Upper lobe of left lung (tissue), 4 donors: Measurements from ENCODE around the gene ARL5C.

Experiments
- EP300 ChIP-seq, 4 donors: sonication (generic); formaldehyde crosslinking; IDR thresholded peaks; one replicate each; pipeline ENCODE4 v1.5.1; 2017; ENCODE audit warnings: antibody characterized with exemption in 4 of 4, control low read depth in 2 of 4
- POLR2A ChIP-seq, 4 donors: fragments of 450-650 bp; IDR thresholded peaks; one replicate each; pipeline ENCODE4 v1.5.1; 2016 to 2017; ENCODE audit warnings: antibody characterized with exemption in 4 of 4, mild to moderate bottlenecking in 2 of 4
- POLR2AphosphoS5 ChIP-seq, 2 donors: sonication (generic); formaldehyde crosslinking; IDR thresholded peaks; one replicate each; pipeline ENCODE4 v1.5.1; 2017; ENCODE audit warnings: antibody characterized with exemption in 2 of 2
- TF ChIP-seq, protein P1 (sequence below), 6 experiments: fragments of 450-650 bp in 4 of 6; fragments of 200-600 bp in 2 of 6; sonication (generic) in 2 of 6; IDR thresholded peaks; one replicate each; pipeline ENCODE4 v1.5.1; 2016 to 2019; ENCODE audit warnings: antibody characterized with exemption in 6 of 6

DNA sequence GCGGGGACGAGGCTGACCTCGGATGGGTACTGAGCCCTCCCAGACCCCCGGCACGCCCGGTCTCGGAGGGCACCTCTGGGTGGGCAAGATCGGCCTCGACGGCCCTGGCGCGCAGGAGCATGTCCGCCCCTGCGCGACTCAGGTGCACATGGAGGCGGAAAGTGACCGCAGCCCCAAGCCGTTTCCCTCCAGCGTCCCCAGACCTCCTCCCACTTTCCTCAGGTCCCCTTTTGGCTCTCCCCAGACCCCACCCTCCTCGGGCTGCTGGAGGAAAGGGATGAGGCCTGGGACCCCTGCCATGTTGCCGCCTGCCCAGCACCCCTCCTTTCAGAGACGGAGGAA is 44.1 kb upstream of the ARL5C start:
- TF ChIP-seq POLR2AphosphoS5 (IDR thresholded peaks at IDR 0.05): no peak
- TF ChIP-seq, protein P1, sequence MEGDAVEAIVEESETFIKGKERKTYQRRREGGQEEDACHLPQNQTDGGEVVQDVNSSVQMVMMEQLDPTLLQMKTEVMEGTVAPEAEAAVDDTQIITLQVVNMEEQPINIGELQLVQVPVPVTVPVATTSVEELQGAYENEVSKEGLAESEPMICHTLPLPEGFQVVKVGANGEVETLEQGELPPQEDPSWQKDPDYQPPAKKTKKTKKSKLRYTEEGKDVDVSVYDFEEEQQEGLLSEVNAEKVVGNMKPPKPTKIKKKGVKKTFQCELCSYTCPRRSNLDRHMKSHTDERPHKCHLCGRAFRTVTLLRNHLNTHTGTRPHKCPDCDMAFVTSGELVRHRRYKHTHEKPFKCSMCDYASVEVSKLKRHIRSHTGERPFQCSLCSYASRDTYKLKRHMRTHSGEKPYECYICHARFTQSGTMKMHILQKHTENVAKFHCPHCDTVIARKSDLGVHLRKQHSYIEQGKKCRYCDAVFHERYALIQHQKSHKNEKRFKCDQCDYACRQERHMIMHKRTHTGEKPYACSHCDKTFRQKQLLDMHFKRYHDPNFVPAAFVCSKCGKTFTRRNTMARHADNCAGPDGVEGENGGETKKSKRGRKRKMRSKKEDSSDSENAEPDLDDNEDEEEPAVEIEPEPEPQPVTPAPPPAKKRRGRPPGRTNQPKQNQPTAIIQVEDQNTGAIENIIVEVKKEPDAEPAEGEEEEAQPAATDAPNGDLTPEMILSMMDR (IDR thresholded peaks at IDR 0.05): no peak
- TF ChIP-seq POLR2A (IDR thresholded peaks at IDR 0.05): no peak
- no peak for TF ChIP-seq EP300 (IDR thresholded peaks at IDR 0.05)
